Measurements from ENCODE around the gene CHST8.

Gene CHST8

DNA sequence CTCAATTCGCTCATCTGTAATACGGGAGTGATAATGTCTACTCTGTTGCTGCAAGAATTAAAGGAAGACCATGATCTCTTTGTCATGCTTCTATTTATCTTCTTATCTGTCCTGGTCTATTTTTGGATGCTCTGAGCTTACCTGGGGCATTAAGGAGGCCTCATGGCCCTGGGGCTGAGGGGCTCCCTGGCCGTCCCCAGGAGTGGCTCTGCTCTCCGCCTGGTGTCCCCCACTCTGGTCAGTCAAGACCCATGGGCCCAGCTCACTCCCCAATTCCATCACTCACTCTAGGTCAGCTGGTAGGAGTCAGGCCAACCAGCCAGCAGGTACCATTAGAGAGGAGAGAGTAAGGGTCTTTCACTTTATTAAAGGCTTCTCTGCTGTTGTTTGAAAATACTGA lies 1.1 kb upstream of the CHST8 start:
- DNase-seq, result no peak

GRCh38 chr19:33621065-33621785 lies 528 bp upstream of the CHST8 start:
- no peak for DNase-seq

GRCh38 chr19:33622505-33622808 lies 704 bp downstream of the CHST8 start:
- peak; percentile 11 for DNase-seq

DNA sequence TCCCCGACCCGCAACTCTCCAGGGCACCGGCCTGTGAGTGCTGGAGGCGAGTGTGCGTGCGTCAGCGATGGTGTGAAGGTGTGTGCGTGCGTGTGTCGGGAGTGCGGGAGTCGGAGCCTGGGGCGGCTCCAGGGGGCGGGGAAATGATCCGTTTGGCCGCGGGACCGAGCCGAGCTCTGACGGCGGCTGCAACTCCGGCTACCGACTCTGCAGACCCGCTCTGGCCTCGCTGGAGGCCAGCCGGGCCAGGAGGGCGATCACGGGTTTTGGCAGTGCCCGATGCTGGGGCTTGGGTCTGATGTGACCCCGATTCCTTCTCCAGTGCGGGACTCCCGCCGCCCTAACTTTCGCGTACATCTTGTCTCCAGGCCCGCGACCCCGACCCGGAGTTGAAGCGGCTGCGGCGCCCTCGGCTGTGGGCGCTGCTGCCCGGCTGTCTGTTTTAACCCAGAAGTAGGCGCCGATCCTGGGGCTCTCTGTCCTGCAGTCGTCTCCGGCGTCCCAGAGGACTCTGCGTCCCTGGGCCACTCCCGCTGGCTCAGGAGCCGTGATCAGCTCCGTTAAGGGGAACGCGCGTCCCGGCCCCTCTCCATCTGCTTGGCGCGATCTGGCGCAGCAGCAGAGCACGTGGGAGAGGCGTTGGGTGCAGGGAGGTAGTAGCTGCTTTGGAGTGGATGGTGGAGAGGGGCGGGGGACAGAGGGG lies 1.2 kb downstream of the CHST8 start:
- no peak for DNase-seq

GRCh38 chr19:33624586-33624985 lies 2.8 kb downstream of the CHST8 start:
- no peak for DNase-seq

- no peak for DNase-seq
These were observed 5.8 kb downstream of the CHST8 start for GRCh38 chr19:33627526-33627925.

DNA sequence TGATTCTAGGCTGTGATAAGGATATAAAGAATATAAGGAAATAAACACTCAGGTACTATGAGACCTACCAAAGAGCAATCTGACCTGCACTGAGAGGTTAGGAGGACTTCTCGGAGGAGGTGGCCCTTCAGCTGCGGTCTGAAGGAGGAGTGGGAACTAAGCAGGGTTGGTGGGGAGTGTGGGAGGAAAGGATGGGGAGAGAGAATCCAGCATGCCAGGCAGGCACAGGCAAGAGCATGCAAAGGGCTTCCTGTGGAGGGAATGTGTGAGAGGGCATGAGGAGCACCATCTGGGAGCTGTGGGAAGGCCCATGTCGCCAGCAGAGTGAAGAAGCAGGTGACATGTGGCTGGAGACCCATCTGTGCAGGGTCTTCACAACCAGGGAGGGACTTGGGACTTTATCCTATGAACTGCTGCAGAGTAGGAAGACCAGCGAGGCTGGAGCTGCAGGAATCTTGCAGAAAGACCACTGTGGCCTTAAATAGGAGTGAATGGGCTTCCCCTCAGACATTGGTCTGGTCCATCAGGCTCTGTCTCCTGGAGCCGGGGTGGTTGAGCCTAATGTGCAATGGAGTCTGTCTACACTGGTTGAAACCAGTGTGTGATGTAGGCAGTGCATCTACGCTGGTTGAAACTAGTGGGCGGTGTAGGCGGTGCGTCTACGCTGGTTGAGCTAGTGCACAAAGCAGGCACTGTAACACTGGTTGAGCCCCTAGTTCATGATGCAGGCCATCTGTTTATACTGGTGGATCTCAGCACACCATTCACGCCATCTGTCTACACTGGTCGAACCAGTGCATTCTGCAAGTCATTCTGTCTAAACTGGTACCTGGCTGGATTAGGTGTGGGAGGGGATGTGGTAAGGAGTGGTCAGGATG lies 6.4 kb downstream of the CHST8 start:
- DNase-seq, result no peak

DNA sequence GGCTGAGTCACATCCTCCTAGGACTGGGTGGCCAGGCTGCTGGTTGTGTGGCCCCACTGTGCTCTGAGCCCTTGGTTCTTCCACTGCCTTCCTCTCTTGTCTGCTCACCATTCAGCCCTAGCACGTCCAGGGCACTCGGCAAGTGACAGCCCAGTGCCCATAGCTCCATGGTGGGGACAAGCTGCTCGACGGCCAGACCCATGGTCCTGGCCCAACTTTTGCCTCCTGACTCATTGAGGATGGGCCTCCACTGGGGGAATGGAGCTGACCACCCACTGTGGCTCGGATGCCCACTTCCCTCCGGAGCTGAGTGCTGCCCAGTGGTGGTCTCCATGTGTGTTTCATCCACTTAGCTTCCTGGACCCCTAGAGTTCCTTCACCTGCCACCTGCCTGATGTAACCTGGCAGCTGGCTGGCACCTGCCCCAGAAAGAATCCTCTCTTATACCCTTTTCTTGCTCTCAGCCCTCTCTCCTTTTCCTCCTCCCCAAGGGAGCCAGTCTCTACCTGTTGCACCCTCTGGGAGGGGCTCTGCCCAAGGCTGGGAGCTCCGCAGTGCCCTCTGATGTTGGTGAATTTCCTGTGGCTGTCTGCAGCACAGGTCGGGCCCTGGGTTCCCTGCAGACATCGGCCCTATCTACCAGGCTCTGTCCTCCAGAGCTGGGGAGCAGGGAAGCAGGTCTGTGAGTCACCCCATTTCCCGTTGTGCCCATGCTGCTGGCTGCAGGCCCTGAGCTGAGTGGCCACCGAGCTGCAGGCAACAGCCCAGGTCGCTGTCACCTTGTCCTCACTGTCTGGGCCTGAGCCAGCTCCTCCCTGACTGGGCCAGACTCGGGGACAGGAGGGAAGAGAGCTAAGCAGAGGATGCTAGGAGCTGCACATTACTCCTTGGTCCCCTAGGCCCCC lies 7.4 kb downstream of the CHST8 start:
- DNase-seq, result no peak

GRCh38 chr19:33629826-33630375 lies 8.1 kb downstream of the CHST8 start:
- DNase-seq, result no peak

GRCh38 chr19:33630880-33631608 lies 9.3 kb downstream of the CHST8 start:
- DNase-seq, result no peak

GRCh38 chr19:33631609-33631973 lies 9.8 kb downstream of the CHST8 start:
- no peak for DNase-seq

GRCh38 chr19:33634361-33635091 lies 12.8 kb downstream of the CHST8 start:
- no peak for DNase-seq

GRCh38 chr19:33638167-33639034 lies 16.6 kb downstream of the CHST8 start:
- peak; percentile 52 for DNase-seq

- peak; percentile 95 for DNase-seq
These were observed 17.4 kb downstream of the CHST8 start for GRCh38 chr19:33639035-33639681.

- DNase-seq, result no peak
These were observed 19.0 kb downstream of the CHST8 start for GRCh38 chr19:33640773-33641172.

- DNase-seq, result no peak
These were observed 19.5 kb downstream of the CHST8 start for GRCh38 chr19:33641261-33641660.

GRCh38 chr19:33641956-33642498 lies 20.3 kb downstream of the CHST8 start:
- no peak for DNase-seq

DNA sequence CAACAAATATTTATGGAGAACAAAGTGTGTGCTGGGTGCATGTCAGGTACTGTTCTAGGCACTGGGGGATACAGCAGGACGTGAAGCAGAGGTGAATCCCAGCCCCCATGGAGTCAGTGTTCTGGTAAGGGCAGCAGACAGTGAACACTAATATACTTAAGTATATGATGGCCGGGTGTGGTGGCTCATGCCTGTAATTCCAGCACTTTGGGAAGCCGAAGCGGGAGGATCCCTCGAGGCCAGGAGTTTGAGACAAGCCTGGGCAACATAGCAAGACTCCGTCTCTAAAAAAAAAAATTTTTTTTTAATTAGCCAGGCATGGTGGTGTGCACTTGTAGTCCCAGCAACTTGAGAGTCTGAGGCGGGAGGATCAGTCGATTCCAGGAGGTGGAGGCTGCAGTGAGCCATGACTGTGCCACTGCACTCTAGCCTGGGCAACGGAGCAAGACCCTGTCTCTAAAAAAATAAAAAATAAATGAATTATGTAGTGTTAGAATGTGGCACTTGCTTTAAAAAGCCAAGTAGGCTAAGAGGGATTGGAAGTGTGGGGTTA lies 22.6 kb downstream of the CHST8 start:
- DNase-seq, result no peak

DNA sequence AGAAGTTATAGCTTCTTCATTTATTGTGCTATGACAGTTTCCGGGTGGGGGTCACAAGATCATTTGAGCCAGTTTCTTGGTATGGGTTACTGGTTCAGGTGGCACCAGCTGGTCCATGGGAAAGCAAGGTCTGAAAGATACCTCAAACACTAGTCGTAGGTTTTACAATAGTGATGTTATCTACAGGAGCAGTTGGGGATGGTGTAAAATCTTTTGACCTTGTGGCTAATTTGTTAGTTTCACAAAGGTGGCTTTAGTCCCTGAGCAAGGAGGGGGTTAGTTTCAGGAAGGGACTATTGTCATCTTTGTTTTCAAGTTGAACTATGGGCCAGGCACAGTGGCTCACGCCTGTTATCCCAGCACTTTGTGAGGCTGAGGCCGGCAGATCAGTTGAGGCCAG lies 24.6 kb downstream of the CHST8 start:
- DNase-seq, result no peak

All from NCI-H748 treated with DMSO at 0.1 percent for 48 hours (cell line).